ENCODE measurements around the gene HNRNPC.

- TF ChIP-seq CTCF (IDR thresholded peaks at IDR 0.05) (no peak), POLR2A (IDR thresholded peaks at IDR 0.05) (no peak)
Observed at GRCh38 chr14:21278632-21279031, 9.4 kb upstream of the HNRNPC start.

All from thyroid gland (tissue), 4 donors.